ENCODE data around the gene C11orf21. TPM values are rescaled to one million over a fixed set of nuclear protein-coding genes. Genes with fewer than 3 reads are reported as not detected.
A peak's percentile ranks its signal among the peaks of the same experiment; 100 is the strongest.

C11orf21 gene
- total and polyA plus RNA-seq, 9 donors = 0.41 to 4.1 (median 2.3) TPM

- H3K27ac ChIP-seq (ENCODE audit: low read length) = no peak overlapping the region
- H3K4me3 ChIP-seq (ENCODE audit: low read length) = no peak overlapping the region
- DNase-seq = no peak
- peaks cover 68% of the 10 kb centered on the region for H3K27me3 ChIP-seq (ENCODE audit: control insufficient read depth, insufficient read depth, low read length)
- H3K36me3 ChIP-seq (ENCODE audit: control insufficient read depth, insufficient read depth, low read length) = no peaks in the 10 kb centered on the region
- H3K9me3 ChIP-seq (replicated peaks; ENCODE audit: control insufficient read depth, low read depth, low read length) = no peaks in the 10 kb centered on the region
- WGBS (ENCODE audit: insufficient coverage) = 91% methylated on average over 20 of the region's 26 CpGs
- peaks cover 21% of the 10 kb centered on the region for H3K4me1 ChIP-seq (ENCODE audit: control insufficient read depth, insufficient read depth, low read length)
Measured at GRCh38 chr11:2266586-2267305, 35.0 kb downstream of the C11orf21 start.

- Histone ChIP-seq H3K27ac (ENCODE audit: low read length) (peak overlapping the region; percentile 42), H3K4me3 (ENCODE audit: low read length) (no peak overlapping the region), H3K27me3 (ENCODE audit: control insufficient read depth, insufficient read depth, low read length) (peaks cover 61% of the 10 kb centered on the region), H3K4me1 (ENCODE audit: control insufficient read depth, insufficient read depth, low read length) (peaks cover 19% of the 10 kb centered on the region), H3K36me3 (ENCODE audit: control insufficient read depth, insufficient read depth, low read length) (no peaks in the 10 kb centered on the region), H3K9me3 (replicated peaks; ENCODE audit: control insufficient read depth, low read depth, low read length) (no peaks in the 10 kb centered on the region)
- no peak for DNase-seq
- 76% methylated on average over 20 of the region's 24 CpGs for WGBS (ENCODE audit: insufficient coverage)
Measured at GRCh38 chr11:2265854-2266585, 35.7 kb downstream of the C11orf21 start.

- Histone ChIP-seq H3K9me3 (replicated peaks; ENCODE audit: control insufficient read depth, low read depth, low read length) (no peaks in the 10 kb centered on the region), H3K4me3 (ENCODE audit: low read length) (no peak overlapping the region), H3K36me3 (ENCODE audit: control insufficient read depth, insufficient read depth, low read length) (no peaks in the 10 kb centered on the region), H3K27ac (ENCODE audit: low read length) (peak overlapping the region; percentile 42), H3K4me1 (ENCODE audit: control insufficient read depth, insufficient read depth, low read length) (peaks cover 12% of the 10 kb centered on the region), H3K27me3 (ENCODE audit: control insufficient read depth, insufficient read depth, low read length) (peaks cover 55% of the 10 kb centered on the region)
- no CpG with 5 or more reads among the region's 2 CpGs for WGBS (ENCODE audit: insufficient coverage)
- peak; percentile 76 for DNase-seq
Measured at GRCh38 chr11:2265396-2265795, 36.3 kb downstream of the C11orf21 start.

GRCh38 chr11:2264366-2265053 lies 37.2 kb downstream of the C11orf21 start:
- Histone ChIP-seq H3K36me3 (ENCODE audit: control insufficient read depth, insufficient read depth, low read length) (no peaks in the 10 kb centered on the region), H3K9me3 (replicated peaks; ENCODE audit: control insufficient read depth, low read depth, low read length) (no peaks in the 10 kb centered on the region), H3K4me3 (ENCODE audit: low read length) (no peak overlapping the region), H3K27me3 (ENCODE audit: control insufficient read depth, insufficient read depth, low read length) (peaks cover 50% of the 10 kb centered on the region), H3K27ac (ENCODE audit: low read length) (no peak overlapping the region), H3K4me1 (ENCODE audit: control insufficient read depth, insufficient read depth, low read length) (peaks cover 9% of the 10 kb centered on the region)
- WGBS (ENCODE audit: insufficient coverage) = 77% methylated on average over 18 of the region's 22 CpGs
- DNase-seq = no peak

- peaks cover 5% of the 10 kb centered on the region for H3K4me1 ChIP-seq (ENCODE audit: control insufficient read depth, insufficient read depth, low read length)
- peaks cover 44% of the 10 kb centered on the region for H3K27me3 ChIP-seq (ENCODE audit: control insufficient read depth, insufficient read depth, low read length)
- H3K4me3 ChIP-seq (ENCODE audit: low read length) = no peak overlapping the region
- no peak overlapping the region for H3K27ac ChIP-seq (ENCODE audit: low read length)
- no peaks in the 10 kb centered on the region for H3K9me3 ChIP-seq (replicated peaks; ENCODE audit: control insufficient read depth, low read depth, low read length)
- no peak for DNase-seq
- 88% methylated on average over 4 of the region's 13 CpGs for WGBS (ENCODE audit: insufficient coverage)
- no peaks in the 10 kb centered on the region for H3K36me3 ChIP-seq (ENCODE audit: control insufficient read depth, insufficient read depth, low read length)
Measured at GRCh38 chr11:2263724-2264360, 37.9 kb downstream of the C11orf21 start.

GRCh38 chr11:2263071-2263565 lies 38.6 kb downstream of the C11orf21 start:
- no peaks in the 10 kb centered on the region for H3K4me1 ChIP-seq (ENCODE audit: control insufficient read depth, insufficient read depth, low read length)
- no peaks in the 10 kb centered on the region for H3K36me3 ChIP-seq (ENCODE audit: control insufficient read depth, insufficient read depth, low read length)
- no peak for DNase-seq
- 75% methylated on average over 7 of the region's 10 CpGs for WGBS (ENCODE audit: insufficient coverage)
- no peaks in the 10 kb centered on the region for H3K9me3 ChIP-seq (replicated peaks; ENCODE audit: control insufficient read depth, low read depth, low read length)
- H3K27me3 ChIP-seq (ENCODE audit: control insufficient read depth, insufficient read depth, low read length) = peaks cover 37% of the 10 kb centered on the region
- H3K27ac ChIP-seq (ENCODE audit: low read length) = no peak overlapping the region
- H3K4me3 ChIP-seq (ENCODE audit: low read length) = no peak overlapping the region

- no peaks in the 10 kb centered on the region for H3K9me3 ChIP-seq (replicated peaks; ENCODE audit: control insufficient read depth, low read depth, low read length)
- no peaks in the 10 kb centered on the region for H3K4me1 ChIP-seq (ENCODE audit: control insufficient read depth, insufficient read depth, low read length)
- H3K4me3 ChIP-seq (ENCODE audit: low read length) = no peak overlapping the region
- no peaks in the 10 kb centered on the region for H3K36me3 ChIP-seq (ENCODE audit: control insufficient read depth, insufficient read depth, low read length)
- DNase-seq = no peak
- WGBS (ENCODE audit: insufficient coverage) = 62% methylated on average over 11 of the region's 18 CpGs
- peaks cover 31% of the 10 kb centered on the region for H3K27me3 ChIP-seq (ENCODE audit: control insufficient read depth, insufficient read depth, low read length)
- no peak overlapping the region for H3K27ac ChIP-seq (ENCODE audit: low read length)
Measured at GRCh38 chr11:2262301-2263070, 39.2 kb downstream of the C11orf21 start.

- no peak for DNase-seq
- Histone ChIP-seq H3K27me3 (ENCODE audit: control insufficient read depth, insufficient read depth, low read length) (peaks cover 23% of the 10 kb centered on the region), H3K4me3 (ENCODE audit: low read length) (no peak overlapping the region), H3K36me3 (ENCODE audit: control insufficient read depth, insufficient read depth, low read length) (no peaks in the 10 kb centered on the region), H3K4me1 (ENCODE audit: control insufficient read depth, insufficient read depth, low read length) (no peaks in the 10 kb centered on the region), H3K9me3 (replicated peaks; ENCODE audit: control insufficient read depth, low read depth, low read length) (no peaks in the 10 kb centered on the region), H3K27ac (ENCODE audit: low read length) (no peak overlapping the region)
- WGBS (ENCODE audit: insufficient coverage) = 84% methylated on average over 19 of the region's 21 CpGs
Measured at GRCh38 chr11:2261436-2262230, 40.1 kb downstream of the C11orf21 start.

All from muscle of leg (tissue), 11 donors.